Brain microvascular endothelial cell (primary cell): ENCODE measurements around the gene IGFBP6.

ENCODE experiments used
- DNase-seq: peaks from one replicate; pipeline ENCODE4 v3.0.0-alpha.2; 2020
- H3K27ac ChIP-seq: fragments of 250-450 bp; sonication (Bioruptor Pico); 2 replicates; pipeline ENCODE4 v1.5.1; 2020; ENCODE audit warnings: mild to moderate bottlenecking, moderate library complexity
- H3K27me3 ChIP-seq: fragments of 250-450 bp; sonication (Bioruptor Pico); replicated peaks from 2 replicates; pipeline ENCODE4 v1.5.1; 2020; ENCODE audit warnings: mild to moderate bottlenecking
- H3K36me3 ChIP-seq: fragments of 250-450 bp; sonication (Bioruptor Pico); replicated peaks from 2 replicates; pipeline ENCODE4 v1.5.1; 2020; ENCODE audit warnings: mild to moderate bottlenecking
- H3K4me3 ChIP-seq: 2 replicates; pipeline ENCODE4 v1.5.1; 2011; ENCODE audit warnings: low read depth, mild to moderate bottlenecking, control low read depth, low read length, moderate library complexity
- CTCF ChIP-seq: IDR thresholded peaks from 2 replicates; pipeline ENCODE4 v1.5.1; 2011; ENCODE audit warnings: low read depth, mild to moderate bottlenecking, moderate library complexity, low read length, control low read depth, inconsistent platforms; ENCODE audit errors: missing control alignments
- in situ Hi-C: cut with HindIII; loops from 2 replicates; pipeline ENCODE4 v1.10.0; 2017; ENCODE audit warnings: low sequenced_read_pairs, low pct_ligation_motif_present

IGFBP6 gene

DNA sequence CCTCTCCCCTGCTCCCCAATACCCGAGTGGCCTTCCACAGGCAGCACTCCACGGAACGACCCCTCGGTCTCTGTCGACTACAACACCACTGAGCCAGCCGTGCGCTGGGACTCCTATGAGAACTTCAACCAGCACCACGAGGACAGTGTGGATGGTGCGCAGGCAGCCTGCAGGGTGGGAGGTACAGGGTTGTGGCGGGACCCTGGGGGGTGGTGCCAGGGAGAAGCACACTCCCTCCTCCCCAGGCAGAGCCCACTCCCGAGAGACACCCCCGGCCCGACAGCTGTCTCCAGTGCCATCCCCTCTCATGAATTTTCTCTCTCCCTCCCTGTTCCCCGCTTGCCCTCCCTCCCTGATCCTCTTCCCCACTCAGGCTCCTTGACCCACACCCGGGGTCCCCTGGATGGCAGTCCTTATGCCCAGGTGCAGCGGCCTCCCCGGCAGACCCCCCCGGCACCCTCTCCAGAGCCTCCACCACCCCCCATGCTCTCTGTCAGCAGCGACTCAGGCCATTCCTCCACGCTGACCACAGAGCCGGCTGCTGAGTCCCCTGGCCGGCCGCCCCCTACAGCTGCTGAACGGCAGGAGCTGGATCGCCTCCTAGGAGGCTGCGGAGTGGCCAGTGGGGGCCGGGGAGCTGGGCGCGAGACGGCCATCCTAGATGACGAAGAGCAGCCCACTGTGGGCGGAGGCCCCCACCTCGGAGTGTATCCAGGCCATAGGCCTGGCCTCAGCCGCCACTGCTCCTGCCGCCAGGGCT is 38.6 kb upstream of the IGFBP6 start:
- H3K27ac ChIP-seq = no peak overlapping the region
- in situ Hi-C loops = no loop called here
- no peak overlapping the region for H3K4me3 ChIP-seq
- no peak for DNase-seq
- peaks cover 67% of the 10 kb centered on the region for H3K36me3 ChIP-seq
- no peaks in the 10 kb centered on the region for H3K27me3 ChIP-seq
- TF ChIP-seq CTCF = no peak

GRCh38 chr12:53059434-53060063 is 37.9 kb upstream of the IGFBP6 start:
- no peaks in the 10 kb centered on the region for H3K27me3 ChIP-seq
- H3K27ac ChIP-seq = no peak overlapping the region
- TF ChIP-seq CTCF = no peak
- in situ Hi-C loops = no loop called here
- H3K36me3 ChIP-seq = peaks cover 64% of the 10 kb centered on the region
- no peak overlapping the region for H3K4me3 ChIP-seq
- DNase-seq = no peak

GRCh38 chr12:53060064-53060720 is 37.3 kb upstream of the IGFBP6 start:
- Histone ChIP-seq H3K4me3 (no peak overlapping the region), H3K27ac (no peak overlapping the region), H3K27me3 (no peaks in the 10 kb centered on the region), H3K36me3 (peaks cover 67% of the 10 kb centered on the region)
- TF ChIP-seq CTCF = no peak
- DNase-seq = no peak
- in situ Hi-C loops = no loop called here

DNA sequence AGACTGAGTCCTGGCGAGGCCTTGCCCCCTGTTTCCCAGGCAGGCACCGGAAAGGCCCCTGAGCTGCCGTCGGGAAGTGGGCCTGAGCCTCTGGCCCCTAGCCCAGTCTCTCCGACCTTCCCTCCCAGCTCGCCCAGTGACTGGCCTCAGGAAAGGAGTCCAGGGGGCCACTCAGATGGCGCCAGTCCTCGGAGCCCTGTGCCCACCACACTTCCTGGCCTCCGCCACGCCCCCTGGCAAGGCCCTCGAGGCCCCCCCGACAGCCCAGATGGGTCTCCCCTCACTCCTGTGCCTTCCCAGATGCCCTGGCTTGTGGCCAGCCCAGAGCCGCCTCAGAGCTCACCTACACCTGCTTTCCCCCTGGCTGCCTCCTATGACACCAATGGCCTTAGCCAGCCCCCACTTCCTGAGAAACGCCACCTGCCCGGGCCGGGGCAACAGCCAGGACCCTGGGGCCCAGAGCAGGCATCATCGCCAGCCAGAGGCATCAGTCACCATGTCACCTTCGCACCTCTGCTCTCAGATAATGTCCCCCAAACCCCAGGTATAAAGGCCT is 36.7 kb upstream of the IGFBP6 start:
- no peak for TF ChIP-seq CTCF
- H3K27ac ChIP-seq = no peak overlapping the region
- in situ Hi-C loops = no loop called here
- H3K27me3 ChIP-seq = no peaks in the 10 kb centered on the region
- H3K4me3 ChIP-seq = no peak overlapping the region
- peaks cover 67% of the 10 kb centered on the region for H3K36me3 ChIP-seq
- no peak for DNase-seq

DNA sequence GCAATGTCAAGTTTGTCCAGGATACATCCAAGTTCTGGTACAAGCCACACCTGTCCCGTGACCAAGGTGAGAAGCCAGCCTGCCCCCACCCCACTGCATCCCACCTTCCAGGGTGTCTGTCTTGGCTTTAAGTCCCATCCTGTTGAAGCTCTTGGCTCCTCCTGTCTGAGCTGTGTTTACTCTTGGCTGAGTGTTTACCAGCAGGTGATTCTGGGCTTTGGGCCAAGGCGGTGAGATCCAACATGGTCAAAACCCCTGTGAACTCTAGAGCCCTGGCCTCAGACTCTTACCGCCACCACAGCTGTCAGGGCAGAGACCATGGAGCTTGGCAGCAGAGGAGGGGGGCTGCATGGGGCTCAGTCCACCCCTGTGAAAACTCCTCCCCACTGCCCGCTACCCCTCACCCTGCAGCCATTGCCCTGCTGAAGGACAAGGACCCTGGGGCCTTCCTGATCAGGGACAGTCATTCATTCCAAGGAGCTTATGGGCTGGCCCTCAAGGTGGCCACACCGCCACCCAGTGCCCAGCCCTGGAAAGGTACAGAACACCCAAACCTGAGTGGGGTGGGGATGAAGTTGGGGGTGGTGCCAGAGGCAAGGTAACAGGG is 36.0 kb upstream of the IGFBP6 start:
- DNase-seq = no peak
- TF ChIP-seq CTCF = peak; percentile 35
- H3K36me3 ChIP-seq = peaks cover 69% of the 10 kb centered on the region
- no peak overlapping the region for H3K27ac ChIP-seq
- in situ Hi-C loops = no loop called here
- no peak overlapping the region for H3K4me3 ChIP-seq
- no peaks in the 10 kb centered on the region for H3K27me3 ChIP-seq
